HCT116 (cell line): ENCODE results near the gene NAA40. TPM values are rescaled to one million over a fixed set of nuclear protein-coding genes. Genes with fewer than 3 reads are reported as not detected.
A peak's percentile ranks its signal among the peaks of the same experiment; 100 is the strongest.

Experiments
- ATAC-seq: fragments of 200-7000 bp; cut with Tn5 transposase; 2 replicates; pipeline ENCODE4 v1.9.1; 2020; ENCODE audit warnings: mild to moderate bottlenecking, moderate library complexity
- BruUV-seq: library from RNA; stranded (reverse); fragments of 400-500 nt; replicated peaks from 2 replicates; lab custom pipeline; 2021; lab: Mats Ljungman, UMichigan
- CTCF ChIA-PET: fragments of 300-600 bp; sonication (Branson Sonifier 250); formaldehyde crosslinking; loops from one replicate; lab custom pipeline; 2021; ENCODE audit warnings: antibody characterized with exemption; lab: Charles Lee
- POLR2A ChIA-PET: fragments of 300-600, 350-600 bp; sonication (Branson Sonifier 250); formaldehyde crosslinking; loops from one replicate; lab custom pipeline; 2021; ENCODE audit warnings: antibody characterized with exemption; lab: Charles Lee
- RAD21 ChIA-PET, 2 experiments: fragments of 300-600 bp; sonication (Branson Sonifier 250); formaldehyde crosslinking; loops; one replicate each; lab custom pipeline; 2023; ENCODE audit warnings: low total read pairs in 2 of 2; ENCODE audit not compliant: uncharacterized antibody in 2 of 2, unreplicated experiment in 2 of 2, low non-redundant PET in 1 of 2; lab: Charles Lee
- DNase-seq: peaks from one replicate; pipeline ENCODE4 v3.0.0-alpha.2; 2010; ENCODE audit warnings: low read depth, low spot score
- H2AFZ ChIP-seq: fragments of 200-600 bp; shearing (Covaris generic), sonication (generic); 2 replicates; pipeline ENCODE4 v1.6.1; 2017; ENCODE audit warnings: low read depth, mixed run types, mixed read lengths, antibody characterized with exemption, low read length; ENCODE audit not compliant: poor library complexity, severe bottlenecking
- H3K27ac ChIP-seq: 2 replicates; pipeline ENCODE4 v1.5.1; 2012; ENCODE audit warnings: low read depth, low read length
- H3K27me3 ChIP-seq: fragments of 200-600 bp; sonication (generic); 2 replicates; pipeline ENCODE4 v1.6.1; 2016; ENCODE audit warnings: mixed run types, low read length, mixed read lengths; ENCODE audit not compliant: insufficient read depth
- H3K36me3 ChIP-seq, 2 experiments: fragments of 200-500 bp in 1 of 2; fragments of 200-600 bp in 1 of 2; sonication (Bioruptor generic) in 1 of 2; sonication (generic) in 1 of 2; 2 replicates each; pipeline versions ENCODE4 v1.5.1 to v1.6.1; 2014 to 2016; ENCODE audit warnings: low read length in 2 of 2, inconsistent platforms in 1 of 2, mixed read lengths in 1 of 2, mixed run types in 1 of 2; ENCODE audit not compliant: insufficient read depth in 2 of 2, control insufficient read depth in 1 of 2
- H3K4me1 ChIP-seq, 2 experiments: fragments of 200-600 bp in 1 of 2; sonication (generic) in 1 of 2; 2 replicates each; pipeline versions ENCODE4 v1.5.1 to v1.6.1; 2012 to 2017; ENCODE audit warnings: low read length in 2 of 2, inconsistent platforms in 1 of 2, mild to moderate bottlenecking in 1 of 2, mixed read lengths in 1 of 2, mixed run types in 1 of 2, moderate library complexity in 1 of 2; ENCODE audit not compliant: insufficient read depth in 2 of 2, control insufficient read depth in 1 of 2
- H3K4me2 ChIP-seq: fragments of 200-600 bp; sonication (generic); 2 replicates; pipeline ENCODE4 v1.6.1; 2017; ENCODE audit warnings: mixed run types, low read length, mixed read lengths
- H3K4me3 ChIP-seq, 2 experiments: fragments of 200-600 bp in 1 of 2; sonication (generic) in 1 of 2; replicated peaks in 1 of 2; 2 replicates each; pipeline ENCODE4 v1.5.1; 2011 to 2016; ENCODE audit warnings: low read length in 2 of 2, control low read depth in 1 of 2, low read depth in 1 of 2, mild to moderate bottlenecking in 1 of 2, mixed read lengths in 1 of 2, mixed run types in 1 of 2
- H3K79me2 ChIP-seq: fragments of 200-600 bp; sonication (generic); 2 replicates; pipeline ENCODE4 v1.6.1; 2017; ENCODE audit warnings: mild to moderate bottlenecking, mixed run types, low read length, moderate library complexity, mixed read lengths; ENCODE audit not compliant: insufficient read depth
- H3K9ac ChIP-seq: fragments of 200-600 bp; sonication (generic); 2 replicates; pipeline ENCODE4 v1.6.1; 2016; ENCODE audit warnings: low read length, mixed read lengths
- H3K9me2 ChIP-seq: fragments of 200-600 bp; sonication (generic), shearing (Covaris generic); 2 replicates; pipeline ENCODE4 v1.6.1; 2017; ENCODE audit warnings: mixed run types, mild to moderate bottlenecking, moderate library complexity; ENCODE audit not compliant: insufficient read depth
- H3K9me3 ChIP-seq, 2 experiments: fragments of 200-500 bp in 1 of 2; fragments of 200-600 bp in 1 of 2; sonication (Bioruptor generic) in 1 of 2; sonication (generic) in 1 of 2; 2 replicates each; pipeline ENCODE4 v1.6.1; 2014 to 2017; ENCODE audit warnings: low read length in 2 of 2, mixed read lengths in 2 of 2, inconsistent platforms in 1 of 2, low read depth in 1 of 2, mild to moderate bottlenecking in 1 of 2, mixed run types in 1 of 2, moderate library complexity in 1 of 2; ENCODE audit not compliant: control insufficient read depth in 1 of 2, insufficient read depth in 1 of 2
- H4K20me1 ChIP-seq: fragments of 200-600 bp; sonication (generic), shearing (Covaris generic); 2 replicates; pipeline ENCODE4 v1.6.1; 2017; ENCODE audit warnings: mixed run types, mild to moderate bottlenecking, moderate library complexity; ENCODE audit not compliant: insufficient read depth
- EGR1 ChIP-seq: IDR thresholded peaks from 2 replicates; pipeline ENCODE4 v1.6.1; 2012; ENCODE audit warnings: low read depth
- EZH2phosphoT487 ChIP-seq: fragments of 200-600 bp; IDR thresholded peaks from 2 replicates; pipeline ENCODE4 v1.6.1; 2018; ENCODE audit warnings: antibody characterized with exemption, borderline replicate concordance
- POLR2A ChIP-seq: IDR thresholded peaks from 2 replicates; pipeline ENCODE4 v1.7.0; 2011; ENCODE audit warnings: borderline replicate concordance; ENCODE audit not compliant: insufficient read depth, insufficient read length; ENCODE audit errors: extremely low read depth
- POLR2AphosphoS5 ChIP-seq: IDR thresholded peaks from 2 replicates; pipeline ENCODE4 v1.6.1; 2011; ENCODE audit warnings: mild to moderate bottlenecking, low read depth, low read length, moderate library complexity
- SIN3A ChIP-seq: IDR thresholded peaks from 2 replicates; pipeline ENCODE4 v1.6.1; 2012; ENCODE audit warnings: low read depth
- TCF7L2 ChIP-seq: IDR thresholded peaks from 2 replicates; pipeline ENCODE4 v1.7.0; 2011; ENCODE audit warnings: borderline replicate concordance, inconsistent platforms; ENCODE audit not compliant: insufficient read depth, insufficient read length; ENCODE audit errors: extremely low read depth
- ZFX ChIP-seq: fragments of 450-650 bp; IDR thresholded peaks from 2 replicates; pipeline ENCODE4 v1.6.1; 2017
- intact Hi-C: fragments of 100-400 bp; cut with micrococcal nuclease; formaldehyde crosslinking; loops from 2 replicates; pipeline ENCODE4 v1.10.0; 2022
- total RNA-seq: library from RNA; stranded (reverse); gene quantifications from one replicate; pipeline ENCODE4 v1.2.1, GENCODE V29; 2021; ENCODE audit not compliant: unreplicated experiment

The NAA40 gene
- total RNA-seq, 1 experiment from 2014 or later = 25.3 TPM

DNA sequence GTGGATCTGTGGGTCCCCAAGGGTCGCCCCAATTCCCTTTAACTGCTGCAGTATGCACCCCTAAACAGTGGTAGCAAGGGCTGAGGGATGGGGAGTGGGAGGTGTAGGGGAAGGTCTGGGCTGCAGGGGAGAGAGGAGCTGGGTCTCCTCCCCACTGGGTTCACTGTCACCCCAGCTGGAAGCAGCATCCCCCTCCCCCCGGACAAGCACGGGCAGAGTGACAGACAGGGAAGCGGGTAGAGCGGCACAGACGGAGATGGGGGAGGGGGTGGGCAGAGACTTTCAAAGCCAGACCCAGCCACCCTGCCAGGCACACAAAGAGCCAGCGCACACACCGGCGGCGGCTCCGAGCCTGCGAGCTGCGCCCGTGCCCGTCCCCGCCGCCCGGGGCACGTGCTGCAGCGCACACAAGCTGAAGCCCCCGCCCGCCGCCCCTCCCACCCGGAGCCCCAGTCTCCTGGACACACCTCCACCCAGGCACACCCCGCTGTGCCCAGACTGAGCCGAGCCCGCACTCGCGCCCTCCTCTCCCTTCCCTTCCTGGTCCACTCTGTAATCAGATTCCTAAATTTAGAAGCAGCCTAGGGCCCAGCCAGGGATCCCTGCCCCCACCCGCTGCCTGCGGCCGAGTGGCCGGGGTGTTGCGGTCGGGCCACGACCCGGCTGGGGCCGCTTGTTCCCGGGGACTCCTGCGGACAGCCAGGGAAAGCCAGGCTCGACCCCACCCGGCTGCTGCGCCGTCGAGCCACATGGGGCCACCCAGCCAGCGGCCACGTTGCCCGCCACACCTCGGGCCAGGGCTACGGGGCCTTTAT is 20.9 kb upstream of the NAA40 start:
- CTCF ChIA-PET = interaction anchor here (1.0 to 2.7 kb wide), 2 partner anchors 11 to 27 kb away, joined by 3 to 24 read pairs; no protein-coding TSS in a partner anchor
- BruUV-seq = no TSS peak
- POLR2A ChIA-PET = interaction anchor here (0.9 to 1.4 kb wide), 4 partner anchors 17 to 39 kb away, joined by 3 to 5 read pairs (median 4); no protein-coding TSS in a partner anchor
- no peaks in the 10 kb centered on the region for H3K9me2 ChIP-seq
- no peaks in the 10 kb centered on the region for H3K27me3 ChIP-seq
- no peaks in the 10 kb centered on the region for H4K20me1 ChIP-seq
- peak overlapping the region; percentile 83 for H3K9ac ChIP-seq
- H3K36me3 ChIP-seq = no peaks in the 10 kb centered on the region
- peak overlapping the region; percentile 94 for H3K4me2 ChIP-seq
- TF ChIP-seq POLR2AphosphoS5 (peak; percentile 75), SIN3A (no peak), TCF7L2 (peak; percentile 87), EZH2phosphoT487 (no peak), ZFX (peak; percentile 63; the same call in 1 of the 2 replicates)
- ATAC-seq = peak; percentile 60
- intact Hi-C loops = loop anchor here (2.0 kb wide), 1 partner anchor 57 kb away; the partner anchor contains the start of gene COX8A
- H3K9me3 ChIP-seq = no peaks in the 10 kb centered on the region
- H3K4me1 ChIP-seq = peaks cover 30 to 55% of the 10 kb centered on the region in 2 experiments
- RAD21 ChIA-PET = interaction anchor here (1.0 to 1.3 kb wide), 4 partner anchors 17 to 79 kb away, joined by 3 to 5 read pairs (median 4); partner anchors contain the start of genes MARK2 (in 1 of the 2) and NAA40 (in 1 of the 2)
- peak overlapping the region; percentile 55 to 64 for H3K4me3 ChIP-seq
- no peaks in the 10 kb centered on the region for H3K79me2 ChIP-seq
- H2AFZ ChIP-seq = no peak overlapping the region
- H3K27ac ChIP-seq = peak overlapping the region; percentile 98
- peak; percentile 68 for DNase-seq

DNA sequence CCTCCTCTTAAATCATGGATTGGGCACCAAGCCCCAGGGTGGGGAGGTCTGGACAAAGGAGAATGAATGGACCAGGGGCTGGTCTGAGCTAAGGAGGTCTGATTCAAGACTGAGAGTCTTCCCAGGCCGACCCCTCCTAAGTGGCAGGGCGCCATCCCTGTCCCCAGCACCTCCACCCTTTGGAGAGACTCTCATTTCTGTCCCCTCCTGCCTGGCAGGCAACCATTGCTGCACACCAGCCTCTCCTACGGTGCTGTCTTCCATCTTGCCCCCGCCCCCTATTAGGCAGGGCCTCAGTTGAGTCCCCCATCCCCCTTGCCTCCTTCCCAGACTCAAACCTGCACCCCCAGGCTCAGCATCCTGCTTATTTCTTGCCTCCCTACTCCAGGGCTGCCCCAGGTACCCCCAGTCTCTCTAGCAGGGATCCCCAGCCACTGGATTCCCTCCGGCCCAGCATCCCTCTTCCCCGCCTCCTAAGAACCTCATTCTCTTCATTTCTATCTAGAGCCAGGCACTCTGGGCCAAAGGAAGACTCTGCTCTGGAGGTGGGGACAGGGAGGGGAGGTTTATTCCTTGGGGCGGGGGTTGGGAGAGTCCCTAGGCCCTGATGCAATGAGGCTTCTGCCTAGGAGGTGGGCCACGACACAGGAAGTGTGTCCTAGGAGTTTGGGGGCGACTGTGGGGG is 20.2 kb upstream of the NAA40 start:
- Histone ChIP-seq H3K9ac (peak overlapping the region; percentile 83), H3K27me3 (no peaks in the 10 kb centered on the region)
- POLR2A ChIA-PET = no interaction called here
- no peak for TF ChIP-seq EZH2phosphoT487
- peak; percentile 58 for TF ChIP-seq POLR2A
- 0 out of 2 replicates have a peak, but pooled peaks have one; percentile 22 for TF ChIP-seq ZFX
- no peak for TF ChIP-seq EGR1
- TF ChIP-seq, all 23 proteins: peak for 2
- H3K9me3 ChIP-seq = no peaks in the 10 kb centered on the region
- H3K9me2 ChIP-seq = no peaks in the 10 kb centered on the region
- H3K27ac ChIP-seq = peak overlapping the region; percentile 98
- no peak overlapping the region for H2AFZ ChIP-seq
- RAD21 ChIA-PET = interaction anchor here in 1 of 2 experiments (1.2 kb wide), 1 partner anchor 27 kb away, joined by 4 read pairs; no protein-coding TSS in a partner anchor
- ATAC-seq (peak; percentile 10), DNase-seq (no peak)
- H3K4me3 ChIP-seq = peak overlapping the region; percentile 55 to 64
- BruUV-seq = no TSS peak
- H4K20me1 ChIP-seq = no peaks in the 10 kb centered on the region
- H3K79me2 ChIP-seq = no peaks in the 10 kb centered on the region
- no peaks in the 10 kb centered on the region for H3K36me3 ChIP-seq
- intact Hi-C loops = loop anchor here (1.0 kb wide), 1 partner anchor 20 kb away; no protein-coding TSS in a partner anchor
- peak overlapping the region; percentile 94 for H3K4me2 ChIP-seq
- H3K4me1 ChIP-seq = peaks cover 30 to 55% of the 10 kb centered on the region in 2 experiments
- CTCF ChIA-PET = interaction anchor here (2.7 kb wide), 1 partner anchor 27 kb away, joined by 24 read pairs; no protein-coding TSS in a partner anchor
